Measurements from ENCODE around the gene PPP1CB.

DNA sequence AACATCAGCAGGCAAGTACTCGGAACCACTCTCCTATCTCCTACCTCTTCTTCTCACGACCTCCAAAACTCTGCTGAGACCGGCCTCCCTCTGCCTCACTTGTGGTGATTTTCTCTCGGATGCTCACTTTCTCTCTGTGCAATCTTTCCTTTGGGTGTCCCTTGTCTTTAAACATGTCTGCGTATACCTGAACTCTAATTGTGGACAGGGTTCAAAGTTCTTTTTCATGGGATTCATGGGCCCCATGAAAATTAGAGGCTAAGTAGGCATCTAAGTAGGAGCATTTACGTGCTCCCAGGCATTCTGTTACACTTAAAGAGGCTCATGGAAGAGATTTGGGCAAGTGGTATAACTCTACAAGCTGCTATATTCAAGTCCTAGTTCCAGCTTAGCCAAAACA is 2.1 kb upstream of the PPP1CB start:
- TF ChIP-seq, protein P1, sequence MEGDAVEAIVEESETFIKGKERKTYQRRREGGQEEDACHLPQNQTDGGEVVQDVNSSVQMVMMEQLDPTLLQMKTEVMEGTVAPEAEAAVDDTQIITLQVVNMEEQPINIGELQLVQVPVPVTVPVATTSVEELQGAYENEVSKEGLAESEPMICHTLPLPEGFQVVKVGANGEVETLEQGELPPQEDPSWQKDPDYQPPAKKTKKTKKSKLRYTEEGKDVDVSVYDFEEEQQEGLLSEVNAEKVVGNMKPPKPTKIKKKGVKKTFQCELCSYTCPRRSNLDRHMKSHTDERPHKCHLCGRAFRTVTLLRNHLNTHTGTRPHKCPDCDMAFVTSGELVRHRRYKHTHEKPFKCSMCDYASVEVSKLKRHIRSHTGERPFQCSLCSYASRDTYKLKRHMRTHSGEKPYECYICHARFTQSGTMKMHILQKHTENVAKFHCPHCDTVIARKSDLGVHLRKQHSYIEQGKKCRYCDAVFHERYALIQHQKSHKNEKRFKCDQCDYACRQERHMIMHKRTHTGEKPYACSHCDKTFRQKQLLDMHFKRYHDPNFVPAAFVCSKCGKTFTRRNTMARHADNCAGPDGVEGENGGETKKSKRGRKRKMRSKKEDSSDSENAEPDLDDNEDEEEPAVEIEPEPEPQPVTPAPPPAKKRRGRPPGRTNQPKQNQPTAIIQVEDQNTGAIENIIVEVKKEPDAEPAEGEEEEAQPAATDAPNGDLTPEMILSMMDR (IDR thresholded peaks at IDR 0.05; ENCODE audit: low read depth, low read length, poor library complexity, severe bottlenecking), result no peak
- no peak for TF ChIP-seq EZH2phosphoT487 (IDR thresholded peaks at IDR 0.05; ENCODE audit: borderline replicate concordance, low read length)

Measured in DOHH2 (cell line).